Measurements from ENCODE around the gene SLC16A6. TPM values are rescaled to one million over a fixed set of nuclear protein-coding genes. Genes with fewer than 3 reads are reported as not detected.

SLC16A6 gene
- polyA plus RNA-seq, 1 of the 3 experiments (the other 2 are of a cell fraction) = not detected

DNA sequence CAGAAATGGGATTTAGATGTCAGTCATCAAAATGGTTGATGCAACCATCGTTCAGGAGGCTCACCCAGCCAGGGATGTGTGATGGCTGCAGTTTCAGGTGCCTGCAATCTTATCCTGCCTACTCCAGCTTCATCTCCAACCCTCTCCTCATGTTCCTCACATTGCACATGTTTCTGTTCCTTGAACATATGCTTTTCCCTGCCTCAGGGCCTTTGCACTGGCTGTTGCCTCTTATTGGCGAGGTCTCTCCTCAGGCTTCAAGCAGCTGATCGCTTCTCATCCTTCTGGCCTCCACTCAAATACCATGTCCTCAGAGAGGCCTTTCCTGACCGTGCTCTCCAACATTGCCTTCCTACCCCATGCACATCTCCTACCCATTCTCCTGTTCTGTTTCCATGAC lies 25.0 kb upstream of the SLC16A6 start:
- CTCF ChIA-PET = interaction anchor here (0.8 to 2.2 kb wide), 2 partner anchors 10 to 83 kb away, joined by 3 to 6 read pairs; no protein-coding TSS in a partner anchor

DNA sequence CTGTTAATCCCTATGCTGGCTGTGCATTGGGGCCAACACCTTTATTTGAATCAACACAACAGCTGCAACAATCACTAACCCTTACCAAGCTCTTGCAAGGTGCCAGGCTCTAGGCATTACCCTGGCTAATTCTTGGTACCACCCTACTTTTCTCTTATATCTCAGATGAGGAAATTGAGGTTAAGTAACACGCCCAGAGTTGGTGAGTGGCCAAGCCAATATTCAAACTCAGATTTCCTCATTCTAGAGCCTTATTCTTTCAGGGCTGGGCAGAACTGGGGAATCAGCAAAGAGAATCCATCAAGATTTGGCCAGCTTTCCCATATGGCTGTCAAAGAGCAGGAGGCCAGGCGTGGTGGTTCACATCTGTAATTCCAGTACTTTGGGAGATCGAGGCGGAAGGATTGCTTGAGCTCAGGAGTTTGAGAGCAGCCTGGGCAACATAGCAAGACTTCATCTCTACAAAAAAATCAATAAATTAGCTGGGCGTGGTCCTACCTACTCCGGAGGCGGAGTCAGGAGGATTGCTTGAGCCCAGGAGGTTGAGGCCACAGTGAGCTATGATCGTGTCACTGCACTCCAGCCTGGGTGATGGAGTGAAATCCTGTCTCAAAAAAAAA lies 24.1 kb upstream of the SLC16A6 start:
- DNase-seq = no peak
- POLR2A ChIA-PET = interaction anchor here (0.6 kb wide), 1 partner anchor 284 kb away, joined by 3 read pairs; no protein-coding TSS in a partner anchor
- WGBS (ENCODE audit: low lambda C conversion rate) = 64% methylated on average over 8 of the region's 8 CpGs

More for the DNA sequence above, 25.0 kb upstream of the SLC16A6 start:
- no peak overlapping the region for H3K4me2 ChIP-seq
- no peaks in the 10 kb centered on the region for H4K20me1 ChIP-seq (ENCODE audit: insufficient read depth)
- no peak for DNase-seq
- 33% methylated on average over 4 of the region's 4 CpGs for WGBS (ENCODE audit: low lambda C conversion rate)
- H3K4me1 ChIP-seq (ENCODE audit: control insufficient read depth in 1 of 2, insufficient read depth in 2 of 2, low read depth in 1 of 2, low read length in 1 of 2) = no peaks in the 10 kb centered on the region
- POLR2A ChIA-PET = no interaction called here
- H3K36me3 ChIP-seq (replicated peaks in 1 of 2; ENCODE audit: control insufficient read depth in 1 of 2, insufficient read depth in 2 of 2, low read length in 1 of 2) = no peaks in the 10 kb centered on the region
- no peaks in the 10 kb centered on the region for H3F3A ChIP-seq (replicated peaks; ENCODE audit: insufficient read depth)
- no peak overlapping the region for H3K27ac ChIP-seq (ENCODE audit: low read depth in 2 of 2, low read length in 1 of 2)
- H3K9ac ChIP-seq = no peak overlapping the region
- H3K79me2 ChIP-seq (ENCODE audit: insufficient read depth) = no peaks in the 10 kb centered on the region
- no peak overlapping the region for H3K4me3 ChIP-seq (ENCODE audit: low read depth in 2 of 2, low read length in 1 of 2)
- no peak overlapping the region for H2AFZ ChIP-seq (ENCODE audit: low read depth)
- TF ChIP-seq NRF1 (IDR thresholded peaks at IDR 0.05; ENCODE audit: low read depth, low read length) (no peak), EP300 (IDR thresholded peaks at IDR 0.05; ENCODE audit: borderline replicate concordance in 1 of 2, low read depth in 1 of 2, low read length in 1 of 2) (no peak), GATA2 (CRISPR knock-in tag; IDR thresholded peaks at IDR 0.05) (no peak), ELF1 (IDR thresholded peaks at IDR 0.05) (no peak), SMC3 (IDR thresholded peaks at IDR 0.05; ENCODE audit: low read depth, low read length) (no peak), RFX5 (IDR thresholded peaks at IDR 0.05; ENCODE audit: low read length) (no peak), MXI1 (IDR thresholded peaks at IDR 0.05; ENCODE audit: low read depth, low read length) (no peak), GABPA (IDR thresholded peaks at IDR 0.05; ENCODE audit: low read depth) (no peak), RCOR1 (IDR thresholded peaks at IDR 0.05; ENCODE audit: low read length) (no peak), POLR2AphosphoS5 (IDR thresholded peaks at IDR 0.05; ENCODE audit: low read depth, low read length) (no peak)
- TF ChIP-seq, protein P1, sequence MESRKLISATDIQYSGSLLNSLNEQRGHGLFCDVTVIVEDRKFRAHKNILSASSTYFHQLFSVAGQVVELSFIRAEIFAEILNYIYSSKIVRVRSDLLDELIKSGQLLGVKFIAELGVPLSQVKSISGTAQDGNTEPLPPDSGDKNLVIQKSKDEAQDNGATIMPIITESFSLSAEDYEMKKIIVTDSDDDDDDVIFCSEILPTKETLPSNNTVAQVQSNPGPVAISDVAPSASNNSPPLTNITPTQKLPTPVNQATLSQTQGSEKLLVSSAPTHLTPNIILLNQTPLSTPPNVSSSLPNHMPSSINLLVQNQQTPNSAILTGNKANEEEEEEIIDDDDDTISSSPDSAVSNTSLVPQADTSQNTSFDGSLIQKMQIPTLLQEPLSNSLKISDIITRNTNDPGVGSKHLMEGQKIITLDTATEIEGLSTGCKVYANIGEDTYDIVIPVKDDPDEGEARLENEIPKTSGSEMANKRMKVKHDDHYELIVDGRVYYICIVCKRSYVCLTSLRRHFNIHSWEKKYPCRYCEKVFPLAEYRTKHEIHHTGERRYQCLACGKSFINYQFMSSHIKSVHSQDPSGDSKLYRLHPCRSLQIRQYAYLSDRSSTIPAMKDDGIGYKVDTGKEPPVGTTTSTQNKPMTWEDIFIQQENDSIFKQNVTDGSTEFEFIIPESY (IDR thresholded peaks at IDR 0.05; ENCODE audit: borderline replicate concordance, low read depth) = no peak
- TF ChIP-seq, protein P2, sequence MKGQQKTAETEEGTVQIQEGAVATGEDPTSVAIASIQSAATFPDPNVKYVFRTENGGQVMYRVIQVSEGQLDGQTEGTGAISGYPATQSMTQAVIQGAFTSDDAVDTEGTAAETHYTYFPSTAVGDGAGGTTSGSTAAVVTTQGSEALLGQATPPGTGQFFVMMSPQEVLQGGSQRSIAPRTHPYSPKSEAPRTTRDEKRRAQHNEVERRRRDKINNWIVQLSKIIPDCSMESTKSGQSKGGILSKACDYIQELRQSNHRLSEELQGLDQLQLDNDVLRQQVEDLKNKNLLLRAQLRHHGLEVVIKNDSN (IDR thresholded peaks at IDR 0.05; ENCODE audit: borderline replicate concordance, low read depth) = no peak
- TF ChIP-seq, protein P3, sequence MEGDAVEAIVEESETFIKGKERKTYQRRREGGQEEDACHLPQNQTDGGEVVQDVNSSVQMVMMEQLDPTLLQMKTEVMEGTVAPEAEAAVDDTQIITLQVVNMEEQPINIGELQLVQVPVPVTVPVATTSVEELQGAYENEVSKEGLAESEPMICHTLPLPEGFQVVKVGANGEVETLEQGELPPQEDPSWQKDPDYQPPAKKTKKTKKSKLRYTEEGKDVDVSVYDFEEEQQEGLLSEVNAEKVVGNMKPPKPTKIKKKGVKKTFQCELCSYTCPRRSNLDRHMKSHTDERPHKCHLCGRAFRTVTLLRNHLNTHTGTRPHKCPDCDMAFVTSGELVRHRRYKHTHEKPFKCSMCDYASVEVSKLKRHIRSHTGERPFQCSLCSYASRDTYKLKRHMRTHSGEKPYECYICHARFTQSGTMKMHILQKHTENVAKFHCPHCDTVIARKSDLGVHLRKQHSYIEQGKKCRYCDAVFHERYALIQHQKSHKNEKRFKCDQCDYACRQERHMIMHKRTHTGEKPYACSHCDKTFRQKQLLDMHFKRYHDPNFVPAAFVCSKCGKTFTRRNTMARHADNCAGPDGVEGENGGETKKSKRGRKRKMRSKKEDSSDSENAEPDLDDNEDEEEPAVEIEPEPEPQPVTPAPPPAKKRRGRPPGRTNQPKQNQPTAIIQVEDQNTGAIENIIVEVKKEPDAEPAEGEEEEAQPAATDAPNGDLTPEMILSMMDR (IDR thresholded peaks at IDR 0.05) = no peak
- no peaks in the 10 kb centered on the region for H3K9me3 ChIP-seq
- no peaks in the 10 kb centered on the region for H3K9me2 ChIP-seq
- H3K27me3 ChIP-seq (ENCODE audit: insufficient read depth) = no peaks in the 10 kb centered on the region; the same call in 1 of the 2 replicates

More for the DNA sequence above, 24.1 kb upstream of the SLC16A6 start:
- H3K27ac ChIP-seq (ENCODE audit: low read depth in 2 of 2, low read length in 1 of 2) = no peak overlapping the region
- CTCF ChIA-PET = interaction anchor here (0.8 to 2.2 kb wide), 4 partner anchors 12 to 196 kb away, joined by 3 to 6 read pairs (median 4); no protein-coding TSS in a partner anchor
- no peak overlapping the region for H3K4me2 ChIP-seq
- H3K4me1 ChIP-seq (ENCODE audit: control insufficient read depth in 1 of 2, insufficient read depth in 2 of 2, low read depth in 1 of 2, low read length in 1 of 2) = no peaks in the 10 kb centered on the region
- H2AFZ ChIP-seq (ENCODE audit: low read depth) = no peak overlapping the region
- H4K20me1 ChIP-seq (ENCODE audit: insufficient read depth) = no peaks in the 10 kb centered on the region
- no peaks in the 10 kb centered on the region for H3K36me3 ChIP-seq (replicated peaks in 1 of 2; ENCODE audit: control insufficient read depth in 1 of 2, insufficient read depth in 2 of 2, low read length in 1 of 2)
- H3K9me2 ChIP-seq = no peaks in the 10 kb centered on the region
- H3K27me3 ChIP-seq (ENCODE audit: insufficient read depth) = no peaks in the 10 kb centered on the region; the same call in 1 of the 2 replicates
- H3F3A ChIP-seq (replicated peaks; ENCODE audit: insufficient read depth) = no peaks in the 10 kb centered on the region
- no peaks in the 10 kb centered on the region for H3K9me3 ChIP-seq
- H3K79me2 ChIP-seq (ENCODE audit: insufficient read depth) = no peaks in the 10 kb centered on the region
- H3K9ac ChIP-seq = no peak overlapping the region
- H3K4me3 ChIP-seq (ENCODE audit: low read depth in 2 of 2, low read length in 1 of 2) = no peak overlapping the region
- TF ChIP-seq ELF1 (IDR thresholded peaks at IDR 0.05) (no peak), POLR2AphosphoS5 (IDR thresholded peaks at IDR 0.05; ENCODE audit: low read depth, low read length) (no peak), CHD2 (IDR thresholded peaks at IDR 0.05; ENCODE audit: low read length, partially characterized antibody) (no peak)
